Right lung (tissue), 5 donors: ENCODE data around the gene KCNAB1. TPM values are rescaled to one million over a fixed set of nuclear protein-coding genes. Genes with fewer than 3 reads are reported as not detected.
"Not testable (repeated sequence)": the region's sequence is repeated elsewhere in the genome, so short reads cannot be mapped to it uniquely, and the experiment has no call there.

Experiments
- DNase-seq, 2 donors: peaks; one replicate each; pipeline ENCODE4 v3.0.0-alpha.2; 2013
- polyA plus RNA-seq, 5 donors: library from polyadenylated mRNA; unstranded; fragments of 120-200 nt; gene quantifications; one replicate each; pipeline versions ENCODE4 v1.2.1 to v1.2.3, GENCODE V29; 2013; ENCODE audit warnings: inconsistent platforms in 1 of 5, low replicate concordance in 1 of 5; ENCODE audit not compliant: insufficient read length in 5 of 5, insufficient read depth in 1 of 5

The KCNAB1 gene
- polyA plus RNA-seq, 5 donors, result 1.3 to 1.7 (median 1.7) TPM

DNA sequence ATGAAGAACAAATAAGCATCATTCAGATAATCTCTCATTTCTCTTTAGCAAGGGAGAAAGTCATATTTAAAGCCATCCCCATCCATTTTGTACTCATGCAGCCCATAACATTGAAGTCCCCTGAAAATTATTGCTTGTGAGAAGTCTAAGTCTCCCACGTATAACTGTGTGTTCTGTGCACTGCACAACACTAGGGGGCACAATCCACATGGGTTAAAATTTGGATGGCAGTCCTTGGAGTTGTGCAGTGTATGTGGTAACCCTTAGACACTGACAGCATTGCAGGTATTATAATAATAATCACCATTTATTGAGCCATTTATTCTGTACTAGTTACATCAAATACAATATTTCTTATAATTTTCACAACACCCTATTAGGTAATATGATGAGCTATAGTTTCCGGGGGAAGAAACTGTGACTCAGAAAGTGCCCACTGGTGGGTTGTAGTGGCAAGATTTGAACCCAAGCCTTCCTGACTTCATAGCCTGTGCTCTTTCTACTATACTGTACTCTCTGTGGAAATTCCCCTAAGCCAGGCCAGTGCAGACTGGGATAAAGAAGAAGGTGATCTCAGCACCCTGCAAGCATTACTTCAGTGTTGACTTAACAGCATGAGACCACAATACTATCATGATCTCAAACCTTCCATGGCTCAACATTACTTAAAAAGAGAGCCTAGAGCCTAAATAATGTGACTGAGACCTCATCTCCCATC, 15.7 kb downstream of the KCNAB1 start:
- no peak for DNase-seq

DNA sequence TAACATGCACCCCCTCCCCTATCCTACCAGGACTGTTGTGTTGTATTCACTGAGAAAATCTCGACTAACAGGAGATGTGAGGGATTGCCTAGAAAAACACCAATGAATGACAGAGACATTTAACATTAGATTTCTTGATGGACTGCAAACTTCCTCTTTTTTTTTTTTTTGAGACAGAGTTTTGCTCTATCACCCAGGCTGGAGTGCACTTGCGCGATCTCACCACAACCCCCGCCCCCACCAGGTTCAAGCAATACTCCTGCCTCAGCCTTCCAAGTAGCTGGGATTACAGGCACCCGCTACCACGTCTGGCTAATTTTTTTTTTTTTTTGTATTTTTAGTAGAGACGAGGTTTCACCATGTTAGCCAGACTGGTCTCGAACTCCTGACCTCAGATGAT, 17.0 kb downstream of the KCNAB1 start:
- not testable (repeated sequence) for DNase-seq

DNA sequence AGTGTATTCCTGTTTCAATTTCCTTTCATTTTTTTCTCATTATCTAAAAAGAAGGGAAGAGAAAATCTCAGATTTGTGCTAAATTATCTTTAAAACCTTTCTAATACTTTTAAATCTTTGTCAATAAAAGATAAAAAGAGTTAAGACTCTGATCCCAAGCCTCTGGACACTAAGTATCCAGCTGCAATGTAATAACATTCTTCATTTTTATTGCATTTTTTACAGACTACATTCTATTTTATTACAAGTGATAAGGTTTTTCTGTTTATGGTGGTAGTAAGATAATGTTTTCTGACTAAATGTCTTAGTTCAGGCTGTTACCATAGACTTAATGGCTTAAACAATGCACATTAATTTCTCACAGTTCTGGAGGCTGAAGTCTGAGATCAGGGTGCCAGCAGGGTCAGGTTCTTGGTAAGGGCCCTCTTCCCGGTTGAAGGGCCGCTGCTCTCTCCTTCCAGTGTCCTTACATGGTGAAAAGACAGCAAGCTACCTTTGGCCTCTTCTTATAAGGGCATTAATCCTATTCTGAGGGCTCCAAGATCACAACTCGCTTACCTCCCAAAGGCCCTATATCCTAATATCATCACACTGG, 19.7 kb downstream of the KCNAB1 start:
- DNase-seq, result no peak

DNA sequence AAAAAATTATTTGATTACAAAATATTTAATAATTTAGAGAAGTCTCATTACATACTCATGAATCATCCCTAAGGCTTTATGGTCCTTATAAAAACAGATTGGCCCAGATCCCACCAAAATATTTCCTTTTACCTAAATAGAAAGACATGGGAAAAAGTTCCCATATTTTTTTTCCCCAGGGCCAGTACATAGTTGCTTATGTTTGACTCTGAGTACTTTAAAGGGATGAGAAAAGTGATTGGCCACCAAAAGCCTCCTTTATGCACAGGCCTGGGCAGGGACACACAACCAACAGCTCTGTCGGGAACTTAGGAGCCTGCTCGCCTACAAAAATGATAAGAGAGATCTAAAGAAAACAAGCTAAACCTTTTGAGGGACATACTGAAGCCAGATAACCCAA, 22.3 kb downstream of the KCNAB1 start:
- no peak for DNase-seq

DNA sequence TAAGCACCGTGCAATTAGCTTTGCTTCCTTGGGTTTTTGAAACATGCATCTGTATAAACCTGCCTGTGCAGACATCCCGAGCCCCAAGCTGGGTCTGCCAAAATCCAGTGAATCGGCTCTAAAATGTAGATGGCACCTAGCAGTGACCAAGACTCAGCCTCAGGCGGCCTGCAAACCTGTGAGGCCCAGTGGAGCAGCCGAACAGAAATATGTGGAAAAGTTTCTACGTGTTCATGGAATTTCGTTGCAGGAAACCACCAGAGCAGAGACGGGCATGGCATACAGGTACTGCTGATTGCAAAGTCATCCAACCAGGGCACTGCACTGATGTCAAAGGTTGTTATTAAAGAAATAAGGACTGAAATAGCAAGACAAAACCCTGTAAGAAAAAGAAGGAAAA, 22.8 kb downstream of the KCNAB1 start:
- no peak for DNase-seq

DNA sequence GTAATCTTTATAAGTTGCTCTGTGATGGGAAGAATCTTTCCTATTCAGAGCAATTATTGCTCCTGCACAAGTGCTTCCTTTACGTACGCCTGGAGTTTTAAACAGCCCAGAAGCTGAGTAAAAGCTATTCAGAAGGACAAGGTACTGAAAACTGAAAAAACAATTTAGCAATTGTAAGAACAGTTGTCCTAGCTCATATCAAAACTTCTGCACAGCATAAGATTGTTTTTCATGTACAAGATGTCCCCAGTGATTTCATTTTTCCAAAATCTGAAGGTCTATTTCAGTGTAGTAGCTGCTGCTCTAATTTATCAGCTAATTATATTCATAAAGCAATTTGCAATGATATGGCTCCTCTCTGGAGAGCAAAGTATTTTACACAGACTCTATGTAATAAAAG, 23.7 kb downstream of the KCNAB1 start:
- DNase-seq, result no peak

DNA sequence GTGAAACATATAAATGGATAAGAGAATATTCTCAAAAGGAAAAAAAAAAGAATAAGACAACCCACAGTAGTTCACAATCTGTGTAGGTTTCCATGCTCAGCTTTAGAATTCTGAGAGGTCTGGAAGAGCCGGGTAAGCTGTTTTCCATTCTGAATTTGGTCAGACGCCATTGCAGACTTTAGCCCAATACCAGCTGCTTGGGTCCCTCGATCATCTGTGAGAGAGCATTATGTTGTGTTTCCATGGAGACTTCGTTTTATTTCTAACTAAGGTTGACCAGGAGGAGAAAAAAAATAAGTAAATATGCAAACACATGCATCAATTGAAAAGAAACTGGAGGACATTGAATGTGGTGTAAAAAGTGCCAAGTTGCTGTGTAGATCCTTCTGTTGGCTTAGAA, 25.5 kb downstream of the KCNAB1 start:
- no peak for DNase-seq

DNA sequence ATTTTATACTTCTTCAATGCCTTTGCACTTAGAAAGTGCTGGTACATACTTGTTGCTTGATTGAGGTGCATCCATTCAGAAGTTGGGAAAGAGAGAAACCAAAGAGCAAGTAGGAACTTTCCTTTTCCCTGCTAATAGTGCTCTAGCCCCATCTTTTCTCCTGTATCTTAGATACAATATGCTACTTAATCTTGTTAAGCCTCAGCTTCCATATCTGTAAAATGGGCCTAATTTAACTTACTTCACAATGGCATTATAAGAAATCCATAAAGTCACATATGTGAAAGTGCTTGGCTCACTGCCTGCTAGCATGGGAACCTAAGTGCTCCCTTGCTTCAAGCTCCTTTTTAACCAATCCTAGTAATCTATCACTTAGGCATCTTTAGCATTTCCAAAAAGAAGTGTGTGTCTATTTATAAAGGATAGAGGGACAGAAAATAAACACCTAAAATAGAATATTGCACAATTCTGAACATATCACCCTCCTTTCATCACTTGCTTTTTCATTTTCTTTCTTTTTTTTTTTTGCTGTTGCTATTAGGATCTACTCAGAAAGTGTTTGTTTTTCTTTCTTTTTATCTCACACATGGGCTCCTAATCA, 28.1 kb downstream of the KCNAB1 start:
- DNase-seq, result no peak

DNA sequence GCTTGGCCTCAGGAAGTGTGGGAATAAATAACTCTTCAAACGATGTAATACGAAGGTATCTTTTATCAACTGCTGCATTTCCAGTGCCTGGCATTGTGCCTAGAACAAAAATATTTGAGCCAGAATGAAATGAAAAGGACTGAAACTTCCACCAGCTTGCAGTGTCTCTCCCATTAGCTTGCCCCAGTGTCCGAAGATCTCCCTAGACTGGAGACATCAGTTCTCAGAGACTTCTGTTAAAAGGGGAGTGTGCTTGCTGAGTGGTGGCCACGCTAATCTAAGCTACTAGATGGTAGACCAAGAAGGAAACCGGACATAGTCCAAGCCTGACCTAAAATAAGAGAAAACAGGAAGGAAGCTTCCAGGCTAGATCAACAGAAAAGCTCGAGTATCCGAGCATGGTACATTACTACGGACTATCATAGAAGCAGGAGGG, 28.6 kb downstream of the KCNAB1 start:
- no peak for DNase-seq

DNA sequence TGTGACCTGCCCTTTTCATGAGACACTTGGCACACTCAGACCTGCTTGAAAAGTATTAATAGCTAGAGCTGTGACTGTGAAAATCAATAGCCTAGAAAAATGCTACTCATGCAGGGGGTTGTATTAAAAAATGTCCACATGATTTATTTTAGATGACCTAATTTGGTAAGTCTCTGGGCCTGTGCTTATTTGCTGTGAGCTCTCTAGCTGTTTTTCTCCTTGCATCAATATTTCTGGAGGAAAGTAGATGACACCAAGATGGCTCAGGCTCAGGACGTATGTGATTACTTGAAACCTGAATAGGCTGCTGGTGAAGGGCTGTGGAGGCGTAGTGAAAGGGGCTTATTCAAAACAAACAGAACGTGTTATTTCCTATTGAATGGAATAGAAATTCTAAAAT, 29.5 kb downstream of the KCNAB1 start:
- no peak for DNase-seq

DNA sequence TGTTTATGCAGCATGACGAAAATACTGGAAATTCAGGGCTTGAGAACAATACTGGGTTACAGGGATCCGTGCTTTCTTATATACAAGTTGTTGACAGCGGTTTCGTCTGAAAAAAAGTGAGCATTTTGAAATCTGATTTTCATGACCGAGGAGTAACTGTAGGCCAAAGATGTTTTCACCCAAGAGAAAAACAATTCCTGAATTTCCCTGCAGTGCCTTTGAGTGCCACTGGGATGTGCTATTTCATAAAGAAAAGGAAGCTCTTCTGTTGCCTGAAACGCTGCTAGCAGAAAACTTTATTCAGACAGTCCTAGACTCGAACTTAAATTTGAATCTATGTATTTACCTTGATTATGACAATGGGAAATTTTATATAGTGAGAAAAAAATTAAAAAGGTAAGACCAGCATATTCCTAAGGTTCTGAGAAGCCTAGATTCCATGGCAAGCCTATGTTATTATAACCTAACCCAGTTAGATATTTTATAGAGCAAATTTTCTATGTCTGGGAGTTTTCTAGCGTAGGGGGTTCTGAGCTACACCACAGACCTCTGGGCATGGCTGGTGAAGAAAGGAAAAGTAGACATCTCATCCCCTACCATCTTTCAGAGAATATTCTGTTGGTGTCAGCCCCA, 30.2 kb downstream of the KCNAB1 start:
- peak; percentile 38 to 65 for DNase-seq

DNA sequence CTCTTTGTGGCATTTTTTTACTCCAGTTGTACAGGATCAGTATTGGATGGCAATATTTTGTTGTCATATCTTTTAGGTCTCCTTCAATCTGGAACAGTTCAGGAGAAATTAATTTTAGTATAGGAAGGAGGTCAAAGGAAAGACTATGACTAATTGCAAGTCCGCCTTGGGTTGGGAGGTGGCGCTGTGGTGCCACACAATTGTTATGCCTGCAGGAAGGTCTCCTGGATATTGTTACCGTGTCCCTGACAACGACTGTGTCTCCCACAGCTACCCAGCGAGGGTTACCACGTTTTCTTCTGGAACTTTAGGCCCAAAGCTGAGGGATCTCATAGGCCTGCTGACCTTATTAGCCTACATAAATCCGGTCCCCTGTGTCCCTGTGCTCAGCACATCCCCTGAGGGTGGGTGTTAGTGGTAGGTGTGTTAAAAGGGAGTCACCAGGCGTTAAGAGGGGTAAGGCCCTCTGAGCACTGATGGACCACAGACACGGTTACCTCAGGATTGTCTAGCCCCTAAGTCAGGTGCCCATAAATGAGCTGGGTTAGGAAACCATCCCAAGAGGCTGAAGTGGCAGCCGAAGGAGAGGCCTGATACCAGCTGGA, 31.5 kb downstream of the KCNAB1 start:
- DNase-seq, result peak in 1 of 2 donors; percentile 40

DNA sequence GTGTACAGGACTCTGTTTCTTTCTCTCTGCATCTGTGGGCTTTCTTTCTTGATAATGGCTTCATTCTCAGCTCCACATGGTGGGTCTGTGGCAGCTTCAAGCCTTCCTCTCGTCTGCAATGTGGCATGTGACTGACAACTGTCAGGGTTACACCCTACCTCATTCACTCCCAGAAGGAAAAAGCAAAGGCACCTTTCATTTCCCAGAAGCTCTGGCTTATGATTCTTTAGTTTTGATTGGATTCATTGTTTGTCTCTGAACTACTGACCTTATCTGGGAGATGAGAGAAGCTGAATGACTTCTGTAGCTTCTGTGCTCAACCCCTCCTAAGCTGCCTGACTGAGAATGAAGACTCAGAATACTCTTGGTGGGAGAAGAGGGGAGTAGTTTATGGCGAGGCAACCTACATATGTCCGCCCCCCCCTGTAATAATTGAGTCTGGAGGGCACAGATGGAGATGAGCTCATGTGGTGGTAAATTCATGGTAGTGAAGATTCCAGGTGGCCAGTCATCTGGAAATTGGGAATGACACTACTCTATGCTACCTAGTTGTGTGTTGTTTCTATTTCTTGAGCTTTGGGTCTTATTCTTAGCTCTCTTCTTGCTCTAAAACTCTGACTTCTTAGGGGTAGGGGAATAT, 38.4 kb downstream of the KCNAB1 start:
- no peak for DNase-seq

DNA sequence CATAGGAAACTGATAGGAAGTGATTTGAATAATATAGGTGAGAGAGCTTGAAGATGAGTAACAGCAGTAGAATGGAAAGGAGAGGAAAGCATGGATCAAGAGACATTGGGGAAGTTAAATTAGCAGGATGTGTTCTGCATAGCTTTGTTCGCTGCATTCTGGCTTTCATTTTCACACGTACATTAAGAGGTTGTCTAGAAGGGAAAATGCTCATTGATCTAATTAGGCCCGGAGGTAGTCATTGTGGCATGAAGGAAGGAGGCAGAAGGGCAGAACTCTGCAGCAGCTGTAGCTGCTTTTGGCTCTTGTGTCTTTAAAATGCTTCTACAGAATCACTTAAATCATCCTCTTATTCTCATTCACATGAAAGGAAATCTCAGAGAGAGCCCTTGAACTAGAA, 40.3 kb downstream of the KCNAB1 start:
- no peak for DNase-seq

DNA sequence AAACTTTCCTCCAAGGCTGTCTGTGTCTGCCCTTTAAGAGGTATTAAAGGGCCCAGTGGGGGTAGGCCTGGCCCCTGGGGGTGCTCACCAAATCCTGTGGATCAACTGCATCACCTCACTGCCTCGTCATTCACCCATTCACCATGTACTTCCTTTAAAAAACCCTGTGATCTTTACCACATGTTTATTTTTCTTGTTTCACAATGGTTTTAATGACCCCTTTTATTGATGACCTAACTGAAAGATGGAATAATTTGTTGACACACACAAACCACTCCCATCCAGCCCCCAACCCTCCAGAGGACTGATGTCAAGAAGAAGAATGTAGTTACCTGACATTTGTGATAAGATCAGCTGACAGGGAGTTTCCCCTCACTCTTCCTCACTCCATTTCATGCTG, 40.8 kb downstream of the KCNAB1 start:
- DNase-seq, result no peak

DNA sequence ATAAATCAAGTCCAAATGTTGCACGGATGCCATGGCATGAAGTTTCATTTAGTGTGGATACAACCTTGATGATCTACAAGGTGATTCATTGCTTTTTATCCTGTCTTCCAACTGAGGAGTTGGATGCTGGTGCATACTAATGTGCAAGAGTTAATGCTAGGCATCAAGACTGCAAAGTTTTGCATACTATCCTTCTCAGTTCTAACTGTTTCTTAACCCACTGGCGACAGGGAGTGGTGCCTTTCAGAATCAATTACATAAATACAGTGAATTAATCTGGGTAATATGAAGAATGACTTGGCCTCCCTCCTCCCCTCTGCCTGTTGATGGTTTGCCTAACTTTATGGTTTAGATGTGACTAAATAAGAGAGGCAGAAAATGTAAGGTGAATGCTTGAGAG, 43.5 kb downstream of the KCNAB1 start:
- no peak for DNase-seq

DNA sequence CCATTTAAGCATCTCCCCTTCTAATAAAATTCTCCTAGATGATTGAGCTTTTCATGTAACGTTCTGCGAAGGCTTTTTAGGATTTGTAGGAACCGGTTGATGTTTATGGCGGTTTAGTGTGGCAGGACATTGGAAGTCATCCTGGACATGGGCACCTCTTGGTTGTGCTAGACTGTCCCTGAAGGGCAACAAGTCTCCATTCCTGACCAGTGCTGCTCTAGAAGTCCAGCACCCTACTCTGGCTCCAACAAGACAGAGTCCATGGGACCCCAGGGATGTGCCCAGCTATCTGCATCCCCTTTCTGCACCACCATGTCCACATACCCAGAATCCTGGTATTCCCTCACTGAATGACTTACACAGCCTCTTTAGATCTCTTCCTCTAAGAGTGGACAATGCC, 46.4 kb downstream of the KCNAB1 start:
- no peak for DNase-seq

DNA sequence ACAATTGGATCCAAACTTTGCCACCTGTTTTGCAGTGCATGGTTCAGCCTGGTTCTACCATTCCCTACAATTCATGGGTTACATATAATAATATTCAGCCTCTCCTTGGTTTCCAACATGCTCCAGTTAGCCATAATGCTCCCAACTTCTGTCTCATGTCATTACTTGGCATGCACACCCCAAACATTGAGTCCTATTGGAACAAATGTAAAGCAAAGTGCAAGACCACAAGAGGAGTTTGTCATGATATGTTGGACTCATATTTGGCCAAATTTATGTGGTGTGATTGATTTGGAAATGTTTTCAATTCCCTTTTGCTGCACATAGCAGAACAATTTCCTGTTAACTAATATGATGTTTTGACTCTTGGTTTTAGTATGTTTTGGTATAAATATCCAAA, 50.2 kb downstream of the KCNAB1 start:
- no peak for DNase-seq

DNA sequence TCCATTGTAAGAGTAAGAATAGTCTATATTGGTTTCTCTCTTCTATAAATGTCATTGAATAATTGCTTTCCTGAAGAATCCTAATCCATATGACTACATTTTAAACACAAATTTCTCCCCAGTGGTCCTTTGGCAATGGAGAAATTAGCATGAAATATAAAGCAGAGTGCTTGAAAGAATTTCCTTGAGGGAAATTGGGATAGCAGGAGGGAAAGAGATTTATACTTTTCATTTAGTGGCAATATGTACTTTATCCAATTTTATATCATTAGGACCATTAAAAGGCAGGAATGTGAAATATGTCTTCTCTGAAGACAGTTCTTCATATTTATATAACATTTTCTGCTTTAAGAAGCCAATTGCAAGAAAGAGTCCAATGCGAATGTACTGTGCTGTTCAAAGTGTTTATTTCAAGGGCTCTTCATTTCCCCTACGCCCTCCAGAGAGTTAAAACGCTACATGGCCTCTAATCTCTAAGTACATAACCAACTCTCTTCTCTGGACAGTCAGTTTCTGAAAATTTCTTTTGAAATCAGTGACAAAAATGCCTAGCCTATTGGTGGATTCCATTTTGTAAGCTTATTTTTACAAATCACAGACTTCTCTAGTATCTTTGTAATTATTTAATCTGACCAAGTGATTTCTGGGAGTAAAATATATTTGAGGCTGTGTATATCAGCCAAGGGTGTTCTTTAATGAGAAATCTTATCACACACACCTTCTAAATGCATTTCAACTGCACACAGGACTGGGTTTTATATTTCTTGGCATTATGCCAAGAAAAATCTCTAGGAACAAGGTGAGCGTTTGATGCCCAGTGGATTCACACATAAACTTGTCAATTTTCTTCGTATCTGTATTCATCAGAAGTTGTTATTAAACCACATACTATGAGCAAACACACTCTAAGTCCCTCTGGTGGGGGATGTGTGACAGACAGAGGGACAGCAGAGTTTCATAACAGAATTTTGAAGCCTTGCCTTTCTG, 51.2 kb downstream of the KCNAB1 start:
- DNase-seq, result no peak

DNA sequence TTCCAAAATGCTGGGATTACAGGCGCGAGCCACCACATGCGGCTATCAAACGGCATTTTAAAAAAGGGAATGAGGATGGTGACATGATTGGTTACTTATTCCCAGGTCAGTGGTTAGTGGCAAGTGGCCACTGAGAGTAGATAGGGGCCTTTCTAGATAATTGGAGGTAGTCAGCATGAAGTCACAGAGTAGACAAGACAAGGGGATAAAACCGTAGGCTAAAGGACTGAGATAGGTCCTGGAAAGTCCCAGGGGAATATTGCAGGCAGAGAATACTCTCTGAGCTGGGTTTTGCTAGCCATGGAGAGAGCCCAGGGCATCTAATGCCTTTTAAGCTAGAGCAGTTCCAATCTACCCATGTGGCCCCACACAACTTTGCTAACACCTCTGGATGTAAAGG, 52.2 kb downstream of the KCNAB1 start:
- DNase-seq, result no peak
